C1 segment of cervical spinal cord (tissue), 14 donors: ENCODE measurements around the gene MIB1.
"Not testable (repeated sequence)": the region's sequence is repeated elsewhere in the genome, so short reads cannot be mapped to it uniquely, and the experiment has no call there.

Experiments
- DNase-seq, 14 donors: peaks; one replicate each; lab custom pipeline; 2025; lab: John Stamatoyannopoulos, UW

The MIB1 gene

DNA sequence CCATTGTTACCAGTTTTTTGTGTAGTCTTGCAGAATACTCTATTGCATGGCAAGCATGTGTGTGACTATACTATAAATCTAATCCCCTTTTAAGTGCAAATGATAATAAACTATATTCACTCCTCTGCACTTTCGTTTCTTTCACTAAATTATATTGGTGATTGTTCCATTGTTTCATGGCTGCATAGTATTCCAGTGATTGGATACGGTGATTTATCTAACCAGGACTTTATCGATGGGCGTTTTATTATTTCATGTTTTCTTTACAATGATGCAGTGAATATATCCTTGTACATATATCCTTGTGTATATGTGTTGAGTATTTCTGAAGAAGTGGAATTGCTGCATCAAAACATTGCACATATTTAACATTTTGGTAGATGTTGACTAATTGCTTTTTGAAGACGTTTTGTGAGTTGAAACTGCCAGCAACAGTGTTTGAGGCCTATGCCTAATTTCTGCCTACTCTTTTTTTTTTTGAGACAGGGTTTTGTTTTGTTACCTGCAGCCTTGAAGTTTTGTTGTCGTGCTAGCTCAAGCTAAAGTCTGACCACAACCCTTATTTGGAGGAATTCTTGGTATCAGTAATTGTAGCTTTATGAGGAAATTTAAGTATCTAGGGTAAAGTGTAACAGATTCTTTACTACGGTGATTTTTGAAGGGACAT, 2.7 kb downstream of the MIB1 start:
- DNase-seq, result no peak

GRCh38 chr18:21745231-21745630, 4.6 kb downstream of the MIB1 start:
- DNase-seq, result no peak

- no peak for DNase-seq
Measured at GRCh38 chr18:21747268-21747667, 6.7 kb downstream of the MIB1 start.

- DNase-seq, result no peak
Measured at GRCh38 chr18:21747764-21748693, 7.4 kb downstream of the MIB1 start.

DNA sequence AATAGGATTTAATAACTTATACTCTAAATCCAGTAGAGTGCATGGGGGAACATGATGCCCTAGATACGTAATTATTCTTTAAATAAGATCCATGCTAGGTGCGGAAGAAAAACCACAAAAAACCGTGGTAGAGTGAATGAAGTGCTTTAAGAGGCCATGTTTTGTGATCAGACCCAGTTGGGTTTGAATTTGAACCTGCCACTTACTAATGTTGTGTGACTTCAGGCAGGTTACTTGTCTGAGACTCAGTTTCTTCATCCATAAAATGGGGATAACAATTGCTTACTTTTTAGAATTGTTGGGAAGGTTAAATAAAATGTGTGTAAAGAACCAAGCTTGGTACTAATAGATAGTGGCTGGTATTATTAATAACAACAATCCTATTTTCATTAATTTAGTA, 17.2 kb downstream of the MIB1 start:
- DNase-seq, result no peak

GRCh38 chr18:21759836-21760235, 19.2 kb downstream of the MIB1 start:
- DNase-seq, result no peak

- DNase-seq, result no peak
Measured at GRCh38 chr18:21760321-21760720, 19.7 kb downstream of the MIB1 start.

DNA sequence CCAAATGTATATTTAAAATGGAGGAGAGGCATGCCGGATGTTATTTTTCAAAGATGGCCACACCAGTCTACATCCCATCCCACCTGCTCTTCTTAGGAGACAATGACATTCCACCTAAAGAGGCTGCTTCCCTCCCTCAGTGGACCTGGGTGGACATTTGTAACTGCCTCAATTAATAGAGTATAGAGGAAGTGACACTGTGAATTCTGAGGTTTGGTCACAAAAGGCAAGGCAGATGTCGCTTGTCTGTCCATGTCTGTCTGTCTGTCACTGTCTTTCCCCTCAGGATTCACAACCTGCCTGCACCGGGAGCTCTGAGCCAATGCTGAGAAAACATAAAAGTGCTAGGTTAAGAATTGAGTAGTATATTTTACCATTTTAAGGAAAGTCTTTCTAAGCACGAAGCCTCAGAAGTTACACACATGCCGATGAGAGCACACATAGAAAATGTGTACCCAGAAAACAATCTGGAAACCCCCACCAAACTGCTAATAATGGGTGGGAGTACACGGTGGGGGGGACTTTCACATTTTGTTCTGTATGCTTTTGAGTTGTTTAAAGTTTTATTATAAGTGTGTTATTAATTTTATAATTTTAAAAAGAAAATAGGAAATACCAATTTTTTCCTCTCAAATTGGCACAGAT, 21.0 kb downstream of the MIB1 start:
- DNase-seq, result no peak

DNA sequence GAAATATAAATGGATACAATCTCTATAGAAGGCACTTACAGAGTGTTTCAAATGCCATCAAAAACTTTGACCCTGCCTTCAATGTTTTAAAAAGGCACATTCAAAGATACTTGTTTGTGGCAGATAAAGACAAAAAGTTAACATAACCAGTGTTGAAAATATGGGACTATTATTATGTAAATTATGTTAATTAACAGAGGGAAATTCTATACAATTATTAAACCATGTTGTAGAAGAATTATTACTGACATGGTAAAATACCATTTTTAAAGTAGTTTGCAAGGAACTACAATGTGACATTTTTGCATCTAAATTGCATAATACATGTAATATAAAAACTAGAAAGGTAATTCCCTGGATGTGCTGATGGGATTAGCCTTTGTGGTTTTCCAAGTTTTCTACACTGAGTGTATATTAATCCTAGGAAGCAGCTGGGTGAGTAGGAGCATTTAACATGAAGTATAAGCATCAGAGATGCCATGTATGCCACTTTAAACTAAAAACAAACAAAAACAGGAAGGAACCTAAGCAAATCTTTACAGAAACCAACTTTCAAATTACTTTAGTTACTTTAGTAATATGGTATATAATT, 21.7 kb downstream of the MIB1 start:
- no peak for DNase-seq

DNA sequence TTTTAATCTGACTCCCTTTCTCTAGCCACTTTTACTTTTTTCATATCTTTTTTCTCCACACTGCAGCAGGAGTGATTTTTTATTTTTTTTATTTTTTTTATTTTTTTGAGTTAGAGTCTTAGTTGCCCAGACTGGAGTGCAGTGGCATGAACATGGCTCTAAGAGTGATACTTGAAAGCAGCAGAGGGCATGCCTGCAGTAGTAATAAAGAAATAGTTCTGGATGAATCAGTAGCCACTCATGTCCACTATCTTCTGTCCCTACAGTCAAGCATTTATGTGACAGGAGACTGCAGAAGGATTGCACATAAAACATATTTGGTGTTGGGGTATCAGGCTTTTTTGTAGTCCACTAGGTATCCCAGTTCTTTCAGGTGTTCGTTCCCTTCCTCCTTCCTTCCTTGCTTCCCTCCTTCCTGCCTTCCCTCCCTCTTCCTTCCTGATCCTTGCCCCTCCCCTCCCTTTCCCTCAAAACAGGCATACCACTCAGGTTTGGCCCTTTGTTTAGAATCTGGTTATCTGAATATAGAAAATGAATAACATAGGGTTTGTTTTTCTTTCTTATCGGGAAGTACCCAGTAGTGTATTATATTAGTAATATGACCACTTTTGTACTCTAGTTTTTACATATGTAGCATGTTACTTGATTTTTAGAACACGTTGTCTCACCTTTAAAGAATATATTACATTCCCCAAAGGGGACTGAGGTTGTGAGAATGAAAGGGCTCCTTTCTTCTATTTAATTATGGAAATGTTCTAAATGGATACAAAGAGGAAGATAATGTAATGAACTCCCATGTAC, 23.5 kb downstream of the MIB1 start:
- DNase-seq, result no peak

- no peak for DNase-seq
Measured at GRCh38 chr18:21769206-21769605, 28.6 kb downstream of the MIB1 start.

DNA sequence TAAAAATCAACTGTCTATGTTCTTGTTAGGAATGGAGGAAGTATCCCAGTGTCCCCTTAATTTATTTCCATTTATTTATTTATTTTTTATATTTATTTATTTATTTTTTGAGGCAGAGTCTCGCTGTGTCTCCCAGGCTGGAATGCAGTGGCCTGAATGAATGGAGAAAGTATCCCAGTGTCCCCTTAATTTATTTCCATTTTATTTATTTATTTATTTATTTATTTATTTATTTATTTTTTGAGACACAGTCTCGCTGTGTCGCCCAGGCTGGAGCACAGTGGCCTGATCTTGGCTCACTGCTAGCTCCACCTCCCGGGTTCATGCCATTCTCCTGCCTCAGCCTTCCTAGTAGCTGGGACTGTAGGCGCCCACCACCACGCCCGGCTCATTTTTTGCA, 34.1 kb downstream of the MIB1 start:
- no peak for DNase-seq

DNA sequence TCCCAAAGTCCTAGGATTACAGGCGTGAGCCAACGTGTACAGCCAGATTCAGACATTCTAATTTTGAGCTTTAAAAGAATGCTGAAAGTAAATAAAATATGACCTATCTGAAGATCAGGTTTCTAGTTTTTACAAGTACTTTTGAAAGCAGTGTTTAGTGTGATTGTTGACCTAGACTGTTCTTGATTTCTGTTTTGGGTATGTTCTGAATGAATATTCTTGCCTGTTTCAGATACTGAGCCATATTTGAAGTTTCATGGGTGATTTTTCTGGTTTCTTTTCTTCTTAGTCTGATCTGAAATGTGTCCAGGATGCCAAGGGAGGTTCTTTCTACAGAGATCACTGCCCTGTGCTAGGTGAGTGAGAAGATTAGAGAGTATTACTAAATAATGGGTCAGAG, 37.2 kb downstream of the MIB1 start:
- DNase-seq, result no peak

- DNase-seq, result no peak
Measured at GRCh38 chr18:21786526-21786925, 45.9 kb downstream of the MIB1 start.

DNA sequence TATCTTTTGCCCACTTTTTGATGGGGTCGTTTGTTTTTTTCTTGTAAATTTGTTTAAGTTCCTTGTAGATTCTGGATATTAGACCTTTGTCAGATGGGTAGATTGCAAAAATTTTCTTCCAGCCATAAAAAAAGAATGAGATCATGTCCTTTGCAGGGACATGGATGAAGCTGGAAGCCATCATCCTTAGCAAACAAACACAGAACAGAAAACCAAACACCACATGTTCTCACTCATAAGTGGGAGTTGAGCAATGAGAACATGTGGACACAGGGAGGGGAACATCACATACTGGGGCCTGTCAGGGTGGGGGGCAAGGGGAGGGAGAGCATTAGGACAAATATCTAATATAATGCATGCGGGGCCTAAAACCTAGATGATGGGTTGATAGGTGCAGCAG, 55.5 kb downstream of the MIB1 start:
- DNase-seq, result not testable (repeated sequence)

- no peak for DNase-seq
Measured at GRCh38 chr18:21798126-21798525, 57.5 kb downstream of the MIB1 start.

- no peak for DNase-seq
Measured at GRCh38 chr18:21799721-21800120, 59.1 kb downstream of the MIB1 start.

DNA sequence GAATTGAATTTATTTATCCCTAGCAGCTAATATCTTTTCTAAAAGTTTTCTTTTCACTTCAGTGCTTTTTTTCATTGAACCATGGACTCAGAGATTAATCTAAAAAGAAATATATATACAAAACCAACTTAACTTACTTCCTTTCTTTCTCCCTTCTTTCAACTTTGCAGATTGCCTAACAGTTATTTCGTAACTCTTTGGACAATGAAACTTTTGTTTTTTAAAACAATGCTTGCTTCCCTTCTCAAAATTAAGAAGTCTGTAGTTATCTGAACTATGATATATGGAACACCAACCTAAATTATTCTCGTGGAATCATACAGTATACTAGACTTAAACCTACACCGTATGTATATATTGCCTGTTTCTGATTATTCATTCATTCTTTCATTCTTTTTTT, 62.9 kb downstream of the MIB1 start:
- DNase-seq, result no peak

GRCh38 chr18:21805771-21806366, 65.3 kb downstream of the MIB1 start:
- DNase-seq, result no peak

- DNase-seq, result no peak
Measured at GRCh38 chr18:21808185-21808584, 67.6 kb downstream of the MIB1 start.

- no peak for DNase-seq
Measured at GRCh38 chr18:21809725-21810124, 69.1 kb downstream of the MIB1 start.
